GM12878 (cell line): ENCODE data around the gene PIGU. TPM values are rescaled to one million over a fixed set of nuclear protein-coding genes. Genes with fewer than 3 reads are reported as not detected.

Source experiments
- HDAC2 ChIP-seq: fragments of 200-600 bp; sonication (generic); IDR thresholded peaks from 2 replicates; pipeline ENCODE4 v1.6.1; 2017
- IKZF1 ChIP-seq: fragments of 450-650 bp; conservative IDR thresholded peaks from 2 replicates; pipeline ENCODE4 v1.6.1; 2017; ENCODE audit warnings: antibody characterized with exemption, mild to moderate bottlenecking
- IKZF2 ChIP-seq, 2 experiments: fragments of 450-650 bp; IDR thresholded peaks; 2 replicates each; pipeline ENCODE4 v1.6.1; 2017; ENCODE audit warnings: mild to moderate bottlenecking in 2 of 2, moderate library complexity in 2 of 2
- MYB ChIP-seq: fragments of 150-350 bp; IDR thresholded peaks from 2 replicates; pipeline ENCODE4 v1.6.1; 2014; ENCODE audit warnings: mild to moderate bottlenecking, low read depth, low read length, borderline replicate concordance
- POU2F2 ChIP-seq: IDR thresholded peaks from 3 replicates; pipeline ENCODE4 v1.6.1; 2011; ENCODE audit warnings: low read depth, mild to moderate bottlenecking, low read length, borderline replicate concordance
- SIX5 ChIP-seq: IDR thresholded peaks from 2 replicates; pipeline ENCODE4 v1.6.1; 2011; ENCODE audit warnings: mild to moderate bottlenecking, low read depth, low read length, moderate library complexity; ENCODE audit not compliant: severe bottlenecking
- TCF12 ChIP-seq: IDR thresholded peaks from 2 replicates; pipeline ENCODE4 v1.6.1; 2011; ENCODE audit warnings: low read depth, mild to moderate bottlenecking, low read length
- ZNF24 ChIP-seq: fragments of 450-650 bp; IDR thresholded peaks from 2 replicates; pipeline ENCODE4 v1.6.1; 2017; ENCODE audit warnings: antibody characterized with exemption, mild to moderate bottlenecking
- polyA plus RNA-seq, 11 experiments: library from polyadenylated mRNA; depleted of rRNA in 4 of 11; unstranded in 6 of 11; stranded (reverse) in 5 of 11; fragments of >200 nt; fragmentation: Nextera tagmentation in 4 of 11; fragmentation: Illumina TruSeq in 1 of 11; extraction: Ambion mirVana in 4 of 11; extraction: Trizol in 1 of 11; gene quantifications; 1 replicate in 1 of 11; 2 replicates in 10 of 11; pipeline versions ENCODE4 v1.2.1 to v1.2.3, GENCODE V29; 2011 to 2016; ENCODE audit warnings: inconsistent platforms in 2 of 11, missing spikeins in 2 of 11, low read depth in 1 of 11
- total RNA-seq, 4 experiments: library from RNA; depleted of rRNA in 3 of 4; stranded (reverse); fragments of >200 nt in 3 of 4; fragmentation: Illumina TruSeq in 1 of 4; extraction: Trizol in 1 of 4; gene quantifications; 2 replicates each; pipeline versions ENCODE4 v1.2.1 to v1.2.3, GENCODE V29; 2013 to 2021
- TF ChIP-seq, protein P1 (sequence below): IDR thresholded peaks from 2 replicates; pipeline ENCODE4 v1.6.1; 2011; ENCODE audit warnings: borderline replicate concordance, low read depth, mild to moderate bottlenecking, moderate library complexity, mixed read lengths, low read length; ENCODE audit not compliant: insufficient read depth; ENCODE audit errors: extremely low read length
- TF ChIP-seq, protein P2 (sequence below): fragments of 450-650 bp; IDR thresholded peaks from 2 replicates; pipeline ENCODE4 v1.6.1; 2016; ENCODE audit warnings: mild to moderate bottlenecking
- TF ChIP-seq, protein P3 (sequence below): fragments of 450-650 bp; IDR thresholded peaks from 2 replicates; pipeline ENCODE4 v1.6.1; 2017; ENCODE audit warnings: antibody characterized with exemption, mild to moderate bottlenecking, moderate library complexity
- TF ChIP-seq, protein P4 (sequence below): fragments of 450-650 bp; IDR thresholded peaks from 2 replicates; pipeline ENCODE4 v1.6.1; 2017; ENCODE audit warnings: mild to moderate bottlenecking, moderate library complexity
- TF ChIP-seq, protein P5 (sequence below): IDR thresholded peaks from 2 replicates; pipeline ENCODE4 v1.6.1; 2012; ENCODE audit warnings: improper control_type of control experiment, low read depth, low read length; ENCODE audit not compliant: insufficient replicate concordance

PIGU gene
- total and polyA plus RNA-seq, 10 of the 15 experiments (the other 5 are each of a cell fraction or from before 2014, with no cell fraction given): 4.1 to 88.2 (median 25.0) TPM

DNA sequence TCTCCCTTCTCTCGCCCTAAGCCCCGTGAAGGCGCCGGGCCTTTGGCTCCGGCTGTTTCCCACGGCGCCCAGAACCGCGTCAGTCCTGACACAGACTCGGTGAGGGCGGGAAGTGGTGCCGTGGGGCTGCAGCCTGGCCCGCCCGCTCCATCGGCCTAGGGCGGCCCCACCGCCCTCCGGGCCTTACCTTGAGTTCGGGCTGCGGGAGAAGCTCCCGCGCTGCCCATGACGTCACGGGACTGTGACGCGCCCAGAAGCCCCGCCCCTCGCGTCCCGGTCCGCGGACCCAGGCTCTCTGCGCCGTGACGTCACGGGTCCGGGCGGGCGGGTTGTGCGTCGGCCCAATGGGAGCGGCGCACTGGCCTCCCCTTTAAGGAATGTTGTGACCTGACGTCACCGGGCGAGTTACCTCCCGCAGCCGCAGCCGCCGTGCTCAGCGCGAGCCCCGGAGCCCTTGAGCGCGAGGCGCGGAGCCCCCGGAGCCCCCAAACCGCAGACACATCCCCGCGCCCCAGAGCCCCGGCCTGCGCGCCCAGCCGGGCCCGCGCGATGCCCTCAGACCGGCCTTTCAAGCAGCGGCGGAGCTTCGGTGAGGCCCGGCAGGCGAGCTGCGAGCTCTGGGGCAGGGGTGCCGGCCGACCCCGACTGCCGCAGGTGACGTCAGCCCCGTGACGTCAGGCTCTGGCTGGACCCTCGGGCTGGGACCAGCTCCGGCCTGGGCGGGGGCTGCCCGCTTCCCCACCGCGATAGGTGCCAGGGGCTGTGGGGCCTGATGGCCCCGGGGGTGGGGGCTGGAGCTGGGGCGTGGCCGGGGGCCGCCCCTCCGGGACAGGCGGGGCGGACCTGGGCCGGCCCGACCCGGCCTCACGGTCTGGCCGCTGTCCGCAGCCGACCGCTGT is 118.3 kb downstream of the PIGU start, which contains the start of gene MAP1LC3A (continued):
- TF ChIP-seq, protein P1, sequence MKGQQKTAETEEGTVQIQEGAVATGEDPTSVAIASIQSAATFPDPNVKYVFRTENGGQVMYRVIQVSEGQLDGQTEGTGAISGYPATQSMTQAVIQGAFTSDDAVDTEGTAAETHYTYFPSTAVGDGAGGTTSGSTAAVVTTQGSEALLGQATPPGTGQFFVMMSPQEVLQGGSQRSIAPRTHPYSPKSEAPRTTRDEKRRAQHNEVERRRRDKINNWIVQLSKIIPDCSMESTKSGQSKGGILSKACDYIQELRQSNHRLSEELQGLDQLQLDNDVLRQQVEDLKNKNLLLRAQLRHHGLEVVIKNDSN: no peak
- TF ChIP-seq SIX5: no peak
- no peak for TF ChIP-seq MYB
- TF ChIP-seq ZNF24: no peak
- no peak for TF ChIP-seq POU2F2
- TF ChIP-seq, protein P2, sequence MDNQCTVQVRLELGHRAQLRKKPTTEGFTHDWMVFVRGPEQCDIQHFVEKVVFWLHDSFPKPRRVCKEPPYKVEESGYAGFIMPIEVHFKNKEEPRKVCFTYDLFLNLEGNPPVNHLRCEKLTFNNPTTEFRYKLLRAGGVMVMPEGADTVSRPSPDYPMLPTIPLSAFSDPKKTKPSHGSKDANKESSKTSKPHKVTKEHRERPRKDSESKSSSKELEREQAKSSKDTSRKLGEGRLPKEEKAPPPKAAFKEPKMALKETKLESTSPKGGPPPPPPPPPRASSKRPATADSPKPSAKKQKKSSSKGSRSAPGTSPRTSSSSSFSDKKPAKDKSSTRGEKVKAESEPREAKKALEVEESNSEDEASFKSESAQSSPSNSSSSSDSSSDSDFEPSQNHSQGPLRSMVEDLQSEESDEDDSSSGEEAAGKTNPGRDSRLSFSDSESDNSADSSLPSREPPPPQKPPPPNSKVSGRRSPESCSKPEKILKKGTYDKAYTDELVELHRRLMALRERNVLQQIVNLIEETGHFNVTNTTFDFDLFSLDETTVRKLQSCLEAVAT: no peak
- no peak for TF ChIP-seq TCF12
- TF ChIP-seq, protein P3, sequence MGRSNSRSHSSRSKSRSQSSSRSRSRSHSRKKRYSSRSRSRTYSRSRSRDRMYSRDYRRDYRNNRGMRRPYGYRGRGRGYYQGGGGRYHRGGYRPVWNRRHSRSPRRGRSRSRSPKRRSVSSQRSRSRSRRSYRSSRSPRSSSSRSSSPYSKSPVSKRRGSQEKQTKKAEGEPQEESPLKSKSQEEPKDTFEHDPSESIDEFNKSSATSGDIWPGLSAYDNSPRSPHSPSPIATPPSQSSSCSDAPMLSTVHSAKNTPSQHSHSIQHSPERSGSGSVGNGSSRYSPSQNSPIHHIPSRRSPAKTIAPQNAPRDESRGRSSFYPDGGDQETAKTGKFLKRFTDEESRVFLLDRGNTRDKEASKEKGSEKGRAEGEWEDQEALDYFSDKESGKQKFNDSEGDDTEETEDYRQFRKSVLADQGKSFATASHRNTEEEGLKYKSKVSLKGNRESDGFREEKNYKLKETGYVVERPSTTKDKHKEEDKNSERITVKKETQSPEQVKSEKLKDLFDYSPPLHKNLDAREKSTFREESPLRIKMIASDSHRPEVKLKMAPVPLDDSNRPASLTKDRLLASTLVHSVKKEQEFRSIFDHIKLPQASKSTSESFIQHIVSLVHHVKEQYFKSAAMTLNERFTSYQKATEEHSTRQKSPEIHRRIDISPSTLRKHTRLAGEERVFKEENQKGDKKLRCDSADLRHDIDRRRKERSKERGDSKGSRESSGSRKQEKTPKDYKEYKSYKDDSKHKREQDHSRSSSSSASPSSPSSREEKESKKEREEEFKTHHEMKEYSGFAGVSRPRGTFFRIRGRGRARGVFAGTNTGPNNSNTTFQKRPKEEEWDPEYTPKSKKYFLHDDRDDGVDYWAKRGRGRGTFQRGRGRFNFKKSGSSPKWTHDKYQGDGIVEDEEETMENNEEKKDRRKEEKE: no peak
- TF ChIP-seq, protein P4, sequence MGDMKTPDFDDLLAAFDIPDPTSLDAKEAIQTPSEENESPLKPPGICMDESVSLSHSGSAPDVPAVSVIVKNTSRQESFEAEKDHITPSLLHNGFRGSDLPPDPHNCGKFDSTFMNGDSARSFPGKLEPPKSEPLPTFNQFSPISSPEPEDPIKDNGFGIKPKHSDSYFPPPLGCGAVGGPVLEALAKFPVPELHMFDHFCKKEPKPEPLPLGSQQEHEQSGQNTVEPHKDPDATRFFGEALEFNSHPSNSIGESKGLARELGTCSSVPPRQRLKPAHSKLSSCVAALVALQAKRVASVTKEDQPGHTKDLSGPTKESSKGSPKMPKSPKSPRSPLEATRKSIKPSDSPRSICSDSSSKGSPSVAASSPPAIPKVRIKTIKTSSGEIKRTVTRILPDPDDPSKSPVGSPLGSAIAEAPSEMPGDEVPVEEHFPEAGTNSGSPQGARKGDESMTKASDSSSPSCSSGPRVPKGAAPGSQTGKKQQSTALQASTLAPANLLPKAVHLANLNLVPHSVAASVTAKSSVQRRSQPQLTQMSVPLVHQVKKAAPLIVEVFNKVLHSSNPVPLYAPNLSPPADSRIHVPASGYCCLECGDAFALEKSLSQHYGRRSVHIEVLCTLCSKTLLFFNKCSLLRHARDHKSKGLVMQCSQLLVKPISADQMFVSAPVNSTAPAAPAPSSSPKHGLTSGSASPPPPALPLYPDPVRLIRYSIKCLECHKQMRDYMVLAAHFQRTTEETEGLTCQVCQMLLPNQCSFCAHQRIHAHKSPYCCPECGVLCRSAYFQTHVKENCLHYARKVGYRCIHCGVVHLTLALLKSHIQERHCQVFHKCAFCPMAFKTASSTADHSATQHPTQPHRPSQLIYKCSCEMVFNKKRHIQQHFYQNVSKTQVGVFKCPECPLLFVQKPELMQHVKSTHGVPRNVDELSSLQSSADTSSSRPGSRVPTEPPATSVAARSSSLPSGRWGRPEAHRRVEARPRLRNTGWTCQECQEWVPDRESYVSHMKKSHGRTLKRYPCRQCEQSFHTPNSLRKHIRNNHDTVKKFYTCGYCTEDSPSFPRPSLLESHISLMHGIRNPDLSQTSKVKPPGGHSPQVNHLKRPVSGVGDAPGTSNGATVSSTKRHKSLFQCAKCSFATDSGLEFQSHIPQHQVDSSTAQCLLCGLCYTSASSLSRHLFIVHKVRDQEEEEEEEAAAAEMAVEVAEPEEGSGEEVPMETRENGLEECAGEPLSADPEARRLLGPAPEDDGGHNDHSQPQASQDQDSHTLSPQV: peak; percentile 69; the same call in 1 of the 2 replicates
- TF ChIP-seq IKZF1: peak; percentile 47; the same call in 1 of the 2 replicates
- TF ChIP-seq, protein P5, sequence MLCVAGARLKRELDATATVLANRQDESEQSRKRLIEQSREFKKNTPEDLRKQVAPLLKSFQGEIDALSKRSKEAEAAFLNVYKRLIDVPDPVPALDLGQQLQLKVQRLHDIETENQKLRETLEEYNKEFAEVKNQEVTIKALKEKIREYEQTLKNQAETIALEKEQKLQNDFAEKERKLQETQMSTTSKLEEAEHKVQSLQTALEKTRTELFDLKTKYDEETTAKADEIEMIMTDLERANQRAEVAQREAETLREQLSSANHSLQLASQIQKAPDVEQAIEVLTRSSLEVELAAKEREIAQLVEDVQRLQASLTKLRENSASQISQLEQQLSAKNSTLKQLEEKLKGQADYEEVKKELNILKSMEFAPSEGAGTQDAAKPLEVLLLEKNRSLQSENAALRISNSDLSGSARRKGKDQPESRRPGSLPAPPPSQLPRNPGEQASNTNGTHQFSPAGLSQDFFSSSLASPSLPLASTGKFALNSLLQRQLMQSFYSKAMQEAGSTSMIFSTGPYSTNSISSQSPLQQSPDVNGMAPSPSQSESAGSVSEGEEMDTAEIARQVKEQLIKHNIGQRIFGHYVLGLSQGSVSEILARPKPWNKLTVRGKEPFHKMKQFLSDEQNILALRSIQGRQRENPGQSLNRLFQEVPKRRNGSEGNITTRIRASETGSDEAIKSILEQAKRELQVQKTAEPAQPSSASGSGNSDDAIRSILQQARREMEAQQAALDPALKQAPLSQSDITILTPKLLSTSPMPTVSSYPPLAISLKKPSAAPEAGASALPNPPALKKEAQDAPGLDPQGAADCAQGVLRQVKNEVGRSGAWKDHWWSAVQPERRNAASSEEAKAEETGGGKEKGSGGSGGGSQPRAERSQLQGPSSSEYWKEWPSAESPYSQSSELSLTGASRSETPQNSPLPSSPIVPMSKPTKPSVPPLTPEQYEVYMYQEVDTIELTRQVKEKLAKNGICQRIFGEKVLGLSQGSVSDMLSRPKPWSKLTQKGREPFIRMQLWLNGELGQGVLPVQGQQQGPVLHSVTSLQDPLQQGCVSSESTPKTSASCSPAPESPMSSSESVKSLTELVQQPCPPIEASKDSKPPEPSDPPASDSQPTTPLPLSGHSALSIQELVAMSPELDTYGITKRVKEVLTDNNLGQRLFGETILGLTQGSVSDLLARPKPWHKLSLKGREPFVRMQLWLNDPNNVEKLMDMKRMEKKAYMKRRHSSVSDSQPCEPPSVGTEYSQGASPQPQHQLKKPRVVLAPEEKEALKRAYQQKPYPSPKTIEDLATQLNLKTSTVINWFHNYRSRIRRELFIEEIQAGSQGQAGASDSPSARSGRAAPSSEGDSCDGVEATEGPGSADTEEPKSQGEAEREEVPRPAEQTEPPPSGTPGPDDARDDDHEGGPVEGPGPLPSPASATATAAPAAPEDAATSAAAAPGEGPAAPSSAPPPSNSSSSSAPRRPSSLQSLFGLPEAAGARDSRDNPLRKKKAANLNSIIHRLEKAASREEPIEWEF: no peak
- TF ChIP-seq HDAC2: no peak
- TF ChIP-seq IKZF2 (IDR thresholded peaks at IDR 0.05): no peak
